ENCODE data around the gene NINJ1.

The NINJ1 gene

GRCh38 chr9:93131599-93132286 lies 2.3 kb downstream of the NINJ1 start:
- TF ChIP-seq GATA3 (IDR thresholded peaks at IDR 0.05; ENCODE audit: low read depth, low read length) (no peak), GATA2 (IDR thresholded peaks at IDR 0.05; ENCODE audit: low read depth, low read length) (no peak)

DNA sequence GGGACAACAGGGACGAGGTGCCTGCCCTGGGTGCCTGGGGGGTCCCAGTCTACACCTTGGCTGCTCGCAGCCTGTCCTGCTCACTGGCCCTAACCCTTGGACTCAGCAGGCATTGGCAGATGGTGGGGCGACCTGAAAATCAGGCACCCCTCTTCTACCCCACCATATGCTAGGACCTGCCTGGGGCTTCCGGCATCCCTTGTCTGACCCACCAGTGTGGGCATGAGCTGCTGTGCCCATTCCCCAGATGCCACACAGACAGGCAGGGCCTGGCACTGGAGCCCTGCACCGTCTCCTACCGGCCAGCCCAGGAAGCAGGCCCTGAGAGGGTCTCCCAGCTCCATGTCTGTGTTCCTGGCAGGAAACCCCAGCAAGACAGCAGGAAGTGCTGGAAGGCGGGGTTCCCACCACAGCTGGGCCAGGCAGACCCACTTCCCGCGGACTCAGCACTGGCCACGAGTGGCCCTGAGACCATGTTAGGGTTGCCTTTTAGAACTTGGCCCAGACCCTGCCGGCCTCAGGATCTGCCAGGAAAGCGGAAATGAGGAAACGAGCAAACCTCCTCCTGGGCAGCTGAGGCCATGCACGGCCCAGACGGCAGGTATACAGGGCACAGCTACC lies 3.1 kb downstream of the NINJ1 start:
- TF ChIP-seq GATA3 (IDR thresholded peaks at IDR 0.05; ENCODE audit: low read depth, low read length) (no peak), GATA2 (IDR thresholded peaks at IDR 0.05; ENCODE audit: low read depth, low read length) (no peak)

DNA sequence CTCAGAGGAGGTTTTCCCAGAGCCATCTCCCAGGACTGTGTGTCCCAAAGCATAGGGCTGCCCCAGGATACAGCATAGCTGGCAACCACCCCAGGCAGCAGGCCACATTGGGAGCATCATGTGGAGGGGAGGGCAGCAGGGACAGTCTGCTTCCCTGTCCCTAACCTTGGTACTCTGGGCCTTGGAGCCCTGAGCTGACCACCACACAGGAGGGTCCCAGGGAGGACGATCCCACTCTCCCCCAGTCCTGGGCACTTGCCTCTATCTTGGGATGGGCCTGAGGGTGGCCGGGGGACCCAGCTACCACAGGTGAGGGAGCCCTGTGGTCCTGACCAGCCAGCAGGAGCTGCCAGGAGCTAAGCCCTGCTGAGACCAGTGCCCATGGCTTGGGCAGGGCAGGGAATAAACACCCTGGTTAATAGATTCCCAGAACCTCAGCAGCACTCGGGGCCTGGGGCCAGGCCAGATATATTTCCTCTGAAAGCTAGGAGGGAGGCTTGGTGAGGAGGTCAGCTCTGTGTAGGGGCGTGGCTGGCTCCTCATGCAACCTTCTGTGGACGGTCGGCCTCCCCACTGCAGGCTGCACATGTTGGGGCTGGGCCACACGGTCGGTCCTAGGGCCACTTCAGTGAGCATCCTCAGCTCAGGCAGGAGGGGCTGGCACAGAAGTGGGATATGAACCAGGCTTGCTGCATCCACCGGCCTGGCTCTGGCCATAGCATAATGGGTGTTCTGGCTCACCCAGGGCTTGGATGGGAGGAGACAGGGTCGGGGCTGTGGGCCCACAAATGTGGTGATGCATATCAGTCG lies 4.2 kb downstream of the NINJ1 start:
- TF ChIP-seq GATA3 (IDR thresholded peaks at IDR 0.05; ENCODE audit: low read depth, low read length) (no peak), GATA2 (IDR thresholded peaks at IDR 0.05; ENCODE audit: low read depth, low read length) (no peak)

DNA sequence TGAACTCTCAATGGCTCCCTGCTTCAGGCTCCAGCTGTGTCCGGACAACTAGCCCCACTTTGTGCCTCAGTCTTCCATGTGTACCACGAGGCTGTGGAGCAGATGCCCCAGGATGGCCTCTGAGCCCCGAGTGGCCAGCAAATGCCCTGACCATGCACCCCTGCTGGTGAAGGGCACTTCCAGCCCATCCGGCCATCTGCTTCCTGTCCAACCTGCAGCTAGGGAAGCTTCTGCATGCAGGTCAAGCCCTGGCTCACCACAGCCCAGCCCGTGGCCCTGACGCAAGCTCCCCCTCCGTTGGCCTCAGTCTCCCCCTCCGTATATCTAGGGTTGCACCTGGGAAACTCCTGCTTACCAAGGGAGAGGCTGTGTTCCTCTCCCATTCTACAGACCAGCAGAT lies 4.8 kb downstream of the NINJ1 start:
- no peak for TF ChIP-seq GATA2 (IDR thresholded peaks at IDR 0.05; ENCODE audit: low read depth, low read length)
- no peak for TF ChIP-seq GATA3 (IDR thresholded peaks at IDR 0.05; ENCODE audit: low read depth, low read length)

GRCh38 chr9:93128715-93129224 lies 5.3 kb downstream of the NINJ1 start:
- TF ChIP-seq GATA2 (IDR thresholded peaks at IDR 0.05; ENCODE audit: low read depth, low read length) (no peak), GATA3 (IDR thresholded peaks at IDR 0.05; ENCODE audit: low read depth, low read length) (no peak)

DNA sequence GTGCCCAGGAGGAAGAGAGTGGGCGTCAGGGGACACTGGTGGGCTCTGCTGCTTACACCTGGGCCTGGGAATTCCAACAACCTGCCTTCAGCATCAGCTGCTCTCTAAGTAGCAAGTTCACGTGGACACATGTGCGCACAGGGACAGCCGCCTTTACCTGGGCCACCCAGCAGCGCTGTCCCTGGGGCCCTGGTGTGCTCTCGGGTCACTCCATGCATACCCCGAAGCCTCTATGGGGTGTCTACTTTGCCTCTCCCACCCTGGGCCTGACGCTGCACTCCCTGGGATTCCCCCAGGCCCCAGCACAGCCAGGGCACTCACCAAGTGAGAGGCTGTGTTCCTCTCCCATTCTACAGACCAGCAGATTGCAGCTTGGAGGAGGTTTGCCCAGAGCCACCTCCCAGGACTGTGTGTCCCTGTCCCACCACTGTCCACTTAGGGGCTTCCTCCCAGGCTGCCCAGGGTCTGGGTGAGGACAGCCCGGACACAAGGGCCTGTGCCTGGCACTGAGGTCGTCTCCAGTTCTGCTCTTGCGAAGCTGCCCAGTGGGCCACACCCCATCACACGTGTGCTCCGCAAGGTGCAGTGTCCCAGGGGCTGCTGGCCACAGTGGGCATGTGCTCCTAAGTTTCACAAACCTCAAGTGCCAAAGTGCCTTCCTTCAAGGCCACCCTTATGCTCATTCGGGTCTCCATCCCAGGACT lies 5.9 kb downstream of the NINJ1 start:
- TF ChIP-seq GATA2 (IDR thresholded peaks at IDR 0.05; ENCODE audit: low read depth, low read length) (no peak), GATA3 (IDR thresholded peaks at IDR 0.05; ENCODE audit: low read depth, low read length) (no peak)

GRCh38 chr9:93127395-93127911 lies 6.6 kb downstream of the NINJ1 start:
- TF ChIP-seq GATA3 (IDR thresholded peaks at IDR 0.05; ENCODE audit: low read depth, low read length): no peak
- TF ChIP-seq GATA2 (IDR thresholded peaks at IDR 0.05; ENCODE audit: low read depth, low read length): no peak

- TF ChIP-seq GATA3 (IDR thresholded peaks at IDR 0.05; ENCODE audit: low read depth, low read length) (no peak), GATA2 (IDR thresholded peaks at IDR 0.05; ENCODE audit: low read depth, low read length) (no peak)
Observed at GRCh38 chr9:93126825-93127368, 7.2 kb downstream of the NINJ1 start.

DNA sequence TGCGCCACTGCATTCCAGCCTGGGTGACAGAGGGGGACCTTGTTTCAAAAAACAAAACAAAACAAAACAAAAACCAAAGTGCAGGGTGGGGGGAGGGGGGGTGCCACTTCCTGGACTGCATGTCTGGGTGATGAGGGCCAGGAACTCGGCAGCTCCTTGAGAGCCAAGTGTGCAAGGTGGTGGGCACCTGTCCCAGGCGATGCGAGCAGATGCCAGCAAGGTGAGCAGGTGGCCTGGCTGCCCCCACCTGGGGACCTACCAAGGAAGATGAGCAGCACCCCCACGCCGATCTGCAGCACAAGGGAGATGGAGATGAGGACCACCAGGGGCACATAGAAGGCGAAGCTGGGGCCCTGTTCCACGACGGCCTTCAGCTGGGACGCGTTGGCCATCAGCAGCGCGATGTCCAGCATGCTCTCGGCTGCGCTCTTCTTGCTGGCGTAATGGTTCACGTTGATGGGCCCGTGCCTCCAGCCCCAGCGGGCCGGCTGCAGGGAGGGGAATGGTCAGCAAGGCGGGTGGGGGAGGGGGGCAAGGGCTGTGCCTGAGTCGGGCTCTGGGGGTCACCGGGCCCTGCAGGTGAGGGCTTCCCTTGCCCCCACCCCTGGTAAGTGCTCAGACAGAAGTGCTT lies 7.8 kb downstream of the NINJ1 start:
- TF ChIP-seq GATA3 (IDR thresholded peaks at IDR 0.05; ENCODE audit: low read depth, low read length) (no peak), GATA2 (IDR thresholded peaks at IDR 0.05; ENCODE audit: low read depth, low read length) (no peak)

DNA sequence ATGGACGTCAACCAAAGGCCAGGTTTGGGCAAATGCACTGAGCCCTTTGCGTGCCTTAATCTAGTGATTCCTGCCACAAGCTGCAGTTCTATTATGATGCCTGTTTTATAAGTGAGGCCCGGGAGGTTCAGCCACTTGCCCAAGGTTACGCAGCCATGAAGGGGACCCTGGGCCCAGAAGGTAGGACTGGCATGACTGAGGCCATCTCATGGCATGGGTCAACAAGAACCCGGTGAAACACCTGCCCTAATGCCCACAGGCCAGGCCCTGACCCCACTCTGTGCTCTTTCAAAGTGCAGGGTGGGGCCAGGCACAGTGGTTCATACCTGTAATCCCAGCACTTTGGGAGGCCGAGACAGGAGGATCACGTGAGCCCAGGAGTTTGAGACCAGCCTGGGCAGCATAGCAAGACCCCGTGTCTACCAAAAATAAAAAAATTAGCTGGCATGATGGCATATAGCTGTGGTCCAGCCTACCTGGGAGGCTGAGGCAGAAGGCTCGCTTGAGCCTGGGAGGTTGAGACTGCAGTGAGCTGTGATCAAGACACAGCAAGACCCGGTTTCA lies 8.6 kb downstream of the NINJ1 start:
- TF ChIP-seq GATA2 (IDR thresholded peaks at IDR 0.05; ENCODE audit: low read depth, low read length) (no peak), GATA3 (IDR thresholded peaks at IDR 0.05; ENCODE audit: low read depth, low read length) (no peak)

- TF ChIP-seq GATA2 (IDR thresholded peaks at IDR 0.05; ENCODE audit: low read depth, low read length): no peak
- no peak for TF ChIP-seq GATA3 (IDR thresholded peaks at IDR 0.05; ENCODE audit: low read depth, low read length)
Observed at GRCh38 chr9:93124793-93125192, 9.3 kb downstream of the NINJ1 start.

- TF ChIP-seq GATA2 (IDR thresholded peaks at IDR 0.05; ENCODE audit: low read depth, low read length) (no peak), GATA3 (IDR thresholded peaks at IDR 0.05; ENCODE audit: low read depth, low read length) (no peak)
Observed at GRCh38 chr9:93123561-93124283, 10.3 kb downstream of the NINJ1 start.
